GM18909 (cell line): ENCODE data around the gene FAM20A.

ENCODE experiments used
- ATAC-seq: cut with Tn5 transposase; IDR thresholded peaks from one replicate; pipeline ENCODE4 v1.9.1; 2021; ENCODE audit warnings: mild to moderate bottlenecking; ENCODE audit not compliant: unreplicated experiment, poor library complexity

FAM20A gene

GRCh38 chr17:68570526-68570925 lies 30.6 kb downstream of the FAM20A start:
- ATAC-seq: no peak

GRCh38 chr17:68569346-68569745 lies 31.8 kb downstream of the FAM20A start:
- no peak for ATAC-seq

- no peak for ATAC-seq
Measured at GRCh38 chr17:68568581-68568980, 32.6 kb downstream of the FAM20A start.

- no peak for ATAC-seq
Measured at GRCh38 chr17:68567581-68567980, 33.6 kb downstream of the FAM20A start.

GRCh38 chr17:68567035-68567434 lies 34.1 kb downstream of the FAM20A start:
- no peak for ATAC-seq

GRCh38 chr17:68566442-68566738 lies 34.8 kb downstream of the FAM20A start:
- no peak for ATAC-seq

GRCh38 chr17:68565661-68566441 lies 35.3 kb downstream of the FAM20A start:
- ATAC-seq: no peak

- ATAC-seq: no peak
Measured at GRCh38 chr17:68564415-68565111, 36.6 kb downstream of the FAM20A start.

- ATAC-seq: no peak
Measured at GRCh38 chr17:68562736-68563135, 38.4 kb downstream of the FAM20A start.

- ATAC-seq: no peak
Measured at GRCh38 chr17:68560966-68561720, 40.0 kb downstream of the FAM20A start.

GRCh38 chr17:68559316-68559715 lies 41.9 kb downstream of the FAM20A start:
- ATAC-seq: no peak

- ATAC-seq: no peak
Measured at GRCh38 chr17:68556551-68556950, 44.6 kb downstream of the FAM20A start.

GRCh38 chr17:68544111-68544915 lies 56.9 kb downstream of the FAM20A start:
- ATAC-seq: no peak

GRCh38 chr17:68542698-68543463 lies 58.3 kb downstream of the FAM20A start:
- ATAC-seq: no peak

GRCh38 chr17:68541816-68542215 lies 59.4 kb downstream of the FAM20A start:
- ATAC-seq: no peak

GRCh38 chr17:68540981-68541380 lies 60.2 kb downstream of the FAM20A start:
- ATAC-seq: no peak

GRCh38 chr17:68539548-68540467 lies 61.4 kb downstream of the FAM20A start:
- ATAC-seq: no peak

- no peak for ATAC-seq
Measured at GRCh38 chr17:68535922-68536321, 65.2 kb downstream of the FAM20A start.

GRCh38 chr17:68534695-68535088 lies 66.5 kb downstream of the FAM20A start:
- ATAC-seq: no peak
